Hematopoietic multipotent progenitor cell treated with erythropoietin and hydrocortisone succinate and interleukin-3 and kit ligand, for 8 days (in vitro differentiated cells): ENCODE results near the gene NUDT22.
A peak's percentile ranks its signal among the peaks of the same experiment; 100 is the strongest.
"Not testable (repeated sequence)": the region's sequence is repeated elsewhere in the genome, so short reads cannot be mapped to it uniquely, and the experiment has no call there.

ENCODE experiments used
- DNase-seq: peaks from one replicate; pipeline ENCODE4 v3.0.0-alpha.2; 2015

NUDT22 gene

DNA sequence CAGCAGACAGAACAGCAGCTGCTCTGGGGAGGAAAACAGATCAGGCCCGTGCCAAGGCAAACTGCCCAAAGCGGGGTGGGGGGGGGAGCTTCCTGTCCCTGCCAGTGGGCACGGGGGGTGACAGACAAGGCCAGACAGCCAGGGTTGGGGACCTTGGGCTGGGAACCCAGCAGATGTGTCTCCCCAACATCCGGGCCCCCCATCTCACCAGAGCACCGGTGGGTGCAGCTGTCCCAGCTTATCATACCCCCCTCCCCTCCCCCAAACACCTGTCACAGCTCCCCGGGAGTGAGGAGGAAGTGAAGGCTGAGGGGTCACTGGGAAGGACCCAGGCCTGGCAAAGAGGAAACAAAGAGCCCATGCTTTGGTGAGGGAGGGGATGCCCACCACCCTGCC is 19.3 kb downstream of the NUDT22 start:
- DNase-seq = no peak

GRCh38 chr11:64245797-64246620 is 19.9 kb downstream of the NUDT22 start:
- DNase-seq = peak; percentile 82

DNA sequence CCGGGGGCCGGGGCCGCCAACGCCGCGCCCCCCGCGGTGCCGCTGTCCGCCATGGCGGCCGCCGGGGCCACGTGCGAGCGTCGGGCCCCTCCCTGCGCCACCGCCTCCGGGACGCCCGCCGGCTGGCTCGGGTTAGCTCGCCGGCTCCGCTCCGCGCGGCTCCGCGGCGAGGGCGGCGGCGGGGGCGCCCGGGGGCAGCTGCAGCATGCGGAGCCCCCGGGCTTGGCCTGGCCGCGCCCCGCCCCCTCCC is 20.5 kb downstream of the NUDT22 start:
- not testable (repeated sequence) for DNase-seq

- DNase-seq = peak; percentile 89
Observed at GRCh38 chr11:64246871-64247728, 21.0 kb downstream of the NUDT22 start, which contains the start of gene PPP1R14B. Gene PPP1R14B, minus strand, starts transcription at chr11:64246943. Its CDS starts 270 bp downstream, at chr11:64246673.

DNA sequence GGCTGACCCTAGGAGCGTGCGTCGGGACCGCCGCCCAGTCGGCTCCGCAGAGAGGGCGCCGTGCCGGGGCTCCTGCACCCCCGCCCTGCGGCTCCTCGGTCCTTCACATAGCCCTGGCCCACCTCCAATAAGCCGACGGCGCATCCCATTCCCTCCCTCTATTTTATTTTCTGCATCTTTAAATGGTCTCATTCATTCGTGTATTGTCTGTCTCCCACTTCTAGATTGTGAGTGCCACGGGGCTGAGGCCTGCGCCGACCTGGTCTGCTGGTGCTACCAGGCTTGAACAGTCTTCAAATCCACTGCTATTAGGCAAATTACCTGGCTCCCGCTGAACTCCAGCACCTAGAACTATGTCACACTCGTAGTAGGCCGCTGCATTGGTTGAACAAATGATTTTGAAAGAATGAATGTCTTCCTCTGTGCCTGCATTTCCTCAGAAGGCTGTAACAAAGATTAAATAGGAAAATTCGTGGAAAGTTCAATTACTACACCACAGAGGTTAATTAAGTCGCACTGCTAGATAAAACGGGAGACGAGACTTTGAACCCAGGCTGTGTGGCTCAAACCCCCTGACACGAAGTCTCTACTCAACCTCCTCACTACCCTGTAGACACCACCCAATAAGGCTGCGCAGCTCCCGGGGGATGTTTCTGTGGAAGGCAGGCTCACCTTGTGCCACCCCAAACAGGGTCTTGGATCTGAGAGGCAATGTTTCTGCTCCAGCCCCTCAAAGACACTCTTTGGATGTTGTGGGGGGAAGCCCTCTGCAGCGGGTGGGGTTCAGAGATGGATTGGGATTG is 21.9 kb downstream of the NUDT22 start:
- peak; percentile 36 for DNase-seq

- DNase-seq = no peak
Observed at GRCh38 chr11:64248578-64248977, 22.5 kb downstream of the NUDT22 start.

DNA sequence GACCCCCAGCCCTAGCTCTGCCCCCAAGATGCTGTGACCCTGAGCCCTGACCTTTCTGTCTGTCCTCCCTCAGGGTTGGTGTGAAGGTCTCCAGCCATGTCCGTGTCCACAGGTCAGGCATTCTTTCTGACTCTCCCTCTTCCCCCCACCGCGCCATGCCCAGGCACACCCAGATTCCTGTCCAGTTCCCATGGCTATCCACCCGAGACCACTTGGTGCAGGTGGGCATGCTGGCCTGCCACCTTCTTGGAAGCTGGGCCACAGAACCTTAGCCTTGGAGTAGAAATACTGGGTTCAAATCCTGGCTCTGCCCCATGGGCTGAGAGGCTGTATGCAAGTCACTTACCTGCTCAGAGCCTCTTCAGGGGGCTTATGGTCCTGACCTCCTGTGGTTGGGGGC is 23.0 kb downstream of the NUDT22 start:
- no peak for DNase-seq

- DNase-seq = no peak
Observed at GRCh38 chr11:64249563-64250414, 23.7 kb downstream of the NUDT22 start.

DNA sequence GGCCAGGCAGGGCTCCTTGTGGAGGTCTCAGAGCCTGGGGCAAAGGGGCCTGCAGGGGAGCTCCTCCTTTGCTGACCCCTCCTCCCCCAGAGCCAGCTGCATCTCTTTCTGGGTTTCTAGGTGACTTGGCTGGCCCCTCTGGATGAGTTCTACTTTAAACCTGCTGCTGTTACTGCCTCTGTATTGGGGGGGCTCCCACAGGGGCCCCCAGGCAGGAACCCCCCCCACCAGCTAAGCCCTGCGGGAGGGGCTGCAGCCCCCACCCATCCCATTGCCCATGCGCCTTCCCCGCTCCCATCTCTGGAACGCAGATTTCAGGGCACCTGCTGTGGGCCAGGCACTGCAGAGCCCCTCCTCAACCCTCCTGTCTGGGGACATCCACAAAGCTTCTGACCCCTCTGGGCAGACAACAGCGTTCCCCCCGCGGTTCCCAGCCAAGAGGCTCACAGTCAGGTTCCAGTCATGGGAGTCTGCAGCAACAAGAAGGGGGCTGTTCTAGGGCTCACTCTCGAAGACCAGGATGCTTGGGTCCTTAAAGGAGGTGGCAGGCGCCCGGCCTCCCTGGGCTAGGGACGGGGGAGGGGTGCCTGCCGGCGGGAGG is 24.4 kb downstream of the NUDT22 start:
- DNase-seq = no peak

GRCh38 chr11:64251016-64251752 is 25.1 kb downstream of the NUDT22 start, which contains the start of gene PLCB3:
Gene PLCB3, plus strand, starts transcription at chr11:64251530. Its CDS starts 120 bp downstream, at chr11:64251650.
- peak; percentile 48 for DNase-seq

DNA sequence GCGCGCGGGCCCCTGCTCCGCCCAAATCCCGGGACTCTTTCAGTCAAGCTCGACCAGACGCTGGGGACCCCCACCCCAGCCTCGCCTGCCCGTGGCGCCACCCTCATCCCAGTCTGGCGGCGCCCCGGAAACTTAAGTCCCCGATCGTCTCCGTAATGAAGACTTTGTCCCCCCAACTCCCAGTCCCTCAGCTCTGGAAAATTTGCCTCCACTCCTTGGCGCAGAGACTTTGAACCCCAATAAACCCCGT is 25.6 kb downstream of the NUDT22 start:
- DNase-seq = no peak

- DNase-seq = peak; percentile 55
Observed at GRCh38 chr11:64252003-64252872, 26.2 kb downstream of the NUDT22 start.

DNA sequence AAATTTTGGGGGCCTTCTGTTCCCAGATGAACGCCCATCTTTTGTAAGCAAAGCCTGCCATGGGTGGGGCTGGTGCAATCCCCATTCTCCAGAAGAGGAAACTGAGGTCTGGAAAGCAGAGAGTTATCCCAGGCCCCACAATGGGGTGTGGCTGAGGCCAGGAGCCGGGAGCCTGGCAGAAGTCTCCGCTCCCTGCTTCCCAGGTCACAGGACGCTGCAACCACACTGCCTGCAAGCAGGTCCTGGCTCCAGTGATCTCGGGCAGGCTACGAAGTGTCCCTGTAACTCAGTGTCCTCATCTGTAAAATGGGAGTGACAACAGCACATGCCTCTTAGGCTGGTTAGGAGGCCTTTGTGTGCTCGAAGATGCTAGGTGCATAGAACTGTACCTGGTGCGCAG is 27.0 kb downstream of the NUDT22 start:
- DNase-seq = no peak

GRCh38 chr11:64253481-64253880 is 27.4 kb downstream of the NUDT22 start:
- peak; percentile 67 for DNase-seq

DNA sequence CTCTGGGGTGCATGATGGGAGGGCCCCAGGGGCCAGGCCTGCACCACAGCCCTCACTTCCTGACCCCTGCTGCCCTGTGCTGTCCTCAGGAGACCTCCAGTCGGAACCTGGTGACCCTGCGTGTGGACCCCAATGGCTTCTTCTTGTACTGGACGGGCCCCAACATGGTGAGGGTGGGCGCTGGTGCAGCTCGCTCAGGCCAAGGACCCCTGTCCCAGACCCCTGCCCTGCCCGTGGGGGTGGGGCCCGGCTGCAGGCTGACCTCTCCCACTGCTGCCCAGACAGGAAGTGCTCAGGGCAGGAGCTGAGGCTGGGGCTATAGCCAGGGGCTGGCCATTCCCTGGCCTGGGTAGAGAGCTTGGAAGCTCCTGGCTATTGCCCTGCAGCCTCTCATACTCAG is 28.3 kb downstream of the NUDT22 start:
- no peak for DNase-seq

GRCh38 chr11:64255135-64256128 is 29.4 kb downstream of the NUDT22 start:
- DNase-seq = no peak

DNA sequence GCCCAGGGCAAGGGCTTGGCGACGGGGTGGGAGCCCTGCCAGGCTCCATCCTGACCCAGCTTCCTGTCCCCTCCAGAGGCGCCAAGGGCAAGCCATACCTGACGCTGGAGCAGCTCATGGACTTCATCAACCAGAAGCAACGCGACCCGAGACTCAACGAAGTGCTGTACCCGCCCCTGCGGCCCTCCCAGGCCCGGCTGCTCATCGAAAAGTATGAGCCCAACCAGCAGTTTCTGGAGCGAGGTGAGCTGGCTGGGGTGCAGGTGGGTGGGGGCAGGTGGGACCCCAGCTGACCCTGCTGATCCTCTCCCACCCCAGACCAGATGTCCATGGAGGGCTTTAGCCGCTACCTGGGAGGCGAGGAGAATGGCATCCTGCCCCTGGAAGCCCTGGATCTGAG is 30.2 kb downstream of the NUDT22 start:
- no peak for DNase-seq

DNA sequence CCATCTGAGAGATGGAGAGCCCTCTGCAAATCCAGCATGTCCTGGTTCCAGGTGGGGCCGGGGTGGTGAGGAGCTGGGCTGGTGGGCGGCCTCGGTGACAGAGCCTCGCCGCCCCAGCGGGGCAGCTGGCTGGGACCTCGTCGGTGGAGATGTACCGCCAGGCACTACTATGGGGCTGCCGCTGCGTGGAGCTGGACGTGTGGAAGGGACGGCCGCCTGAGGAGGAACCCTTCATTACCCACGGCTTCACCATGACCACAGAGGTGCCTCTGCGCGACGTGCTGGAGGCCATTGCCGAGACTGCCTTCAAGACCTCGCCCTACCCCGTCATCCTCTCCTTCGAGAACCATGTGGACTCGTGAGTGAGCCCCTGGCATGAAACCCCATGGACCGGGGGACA is 32.3 kb downstream of the NUDT22 start:
- no peak for DNase-seq

DNA sequence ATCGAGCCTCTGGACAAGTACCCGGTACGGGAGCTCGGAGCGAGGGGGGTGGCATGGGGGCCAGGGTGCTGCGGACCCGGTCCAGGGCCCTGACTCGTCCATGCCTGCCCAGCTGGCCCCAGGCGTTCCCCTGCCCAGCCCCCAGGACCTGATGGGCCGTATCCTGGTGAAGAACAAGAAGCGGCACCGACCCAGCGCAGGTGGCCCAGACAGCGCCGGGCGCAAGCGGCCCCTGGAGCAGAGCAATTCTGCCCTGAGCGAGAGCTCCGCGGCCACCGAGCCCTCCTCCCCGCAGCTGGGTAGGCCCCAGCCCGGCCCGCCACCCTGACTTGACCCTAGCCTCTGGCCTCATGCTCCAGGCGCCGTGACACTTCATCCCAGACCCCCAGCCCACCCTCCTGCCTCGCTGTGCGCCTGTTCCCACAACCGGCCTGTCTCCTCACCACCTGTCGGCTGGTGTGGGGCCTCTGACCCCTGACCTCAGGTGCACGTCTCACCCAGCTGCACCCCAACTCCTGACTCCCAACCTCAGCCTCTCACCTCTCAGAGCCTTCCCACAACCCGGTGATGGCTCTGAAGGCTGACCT is 33.0 kb downstream of the NUDT22 start:
- DNase-seq = no peak
